NCI-H510A treated with DMSO at 0.1 percent for 48 hours (cell line): ENCODE measurements around the gene LYZL2.

Experiments used
- DNase-seq: peaks from one replicate; lab custom pipeline; 2025; lab: John Stamatoyannopoulos, UW

Gene LYZL2

DNA sequence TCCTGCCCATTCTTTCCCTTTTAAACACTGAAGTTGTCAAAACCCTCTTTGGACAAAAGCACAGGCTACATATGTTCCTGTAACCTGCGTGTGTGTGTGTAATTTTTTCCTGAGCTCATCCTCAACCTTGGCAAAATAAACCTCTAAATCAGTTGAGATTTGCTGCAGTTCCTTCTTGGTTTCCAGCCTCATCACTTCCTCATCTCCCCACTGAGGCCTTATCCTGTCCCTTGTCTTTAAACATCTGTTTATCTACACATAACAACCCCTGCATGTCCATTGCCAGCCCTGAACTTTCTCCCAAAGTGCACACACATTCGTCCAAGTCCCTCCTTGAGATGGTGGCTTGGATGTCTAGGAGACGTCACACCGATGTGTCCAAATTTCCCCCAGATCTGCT, 35.5 kb downstream of the LYZL2 start:
- DNase-seq = no peak

DNA sequence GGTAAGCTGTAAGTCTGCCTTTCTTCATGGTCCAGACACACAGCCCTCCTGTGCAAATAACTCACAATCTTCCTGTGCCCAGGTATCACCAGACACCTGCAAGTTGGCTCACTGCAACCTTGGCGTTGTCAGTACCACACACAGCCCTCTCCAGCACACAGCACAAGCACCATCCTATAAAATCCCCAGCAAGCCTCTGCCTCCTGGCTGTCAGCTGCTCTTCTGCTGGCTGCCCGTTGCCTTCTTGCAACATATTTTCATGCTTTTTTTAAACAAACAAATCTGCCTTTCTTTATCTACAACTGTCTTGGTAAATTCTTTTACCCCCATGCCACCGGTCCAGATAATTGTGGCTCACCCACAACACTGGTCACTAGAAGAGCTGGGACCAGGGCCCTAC, 36.8 kb downstream of the LYZL2 start:
- peak; percentile 9 for DNase-seq

DNA sequence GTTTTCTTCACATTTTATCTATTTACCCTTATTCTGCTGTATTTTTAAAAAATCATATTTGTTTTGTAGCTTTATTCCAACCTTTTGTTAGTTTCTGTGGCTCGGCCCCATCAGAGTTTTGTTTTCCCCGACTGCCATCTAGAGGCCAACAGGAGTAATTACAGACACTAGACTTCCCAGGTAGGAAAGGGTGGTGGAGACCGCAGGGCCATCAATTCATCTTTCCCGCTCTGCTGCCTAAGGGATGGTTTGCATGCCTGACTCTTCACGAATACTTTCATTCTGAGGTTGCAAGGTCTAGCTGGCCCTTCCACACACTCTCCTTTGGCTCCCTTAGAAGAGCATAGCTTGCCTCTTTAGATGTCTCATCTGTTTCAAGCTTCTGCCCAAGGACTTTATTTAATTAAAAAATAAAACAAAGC, 38.3 kb downstream of the LYZL2 start:
- peak; percentile 37 for DNase-seq

- DNase-seq = no peak
Observed at GRCh38 chr10:30589441-30589840, 40.1 kb downstream of the LYZL2 start.

- no peak for DNase-seq
Observed at GRCh38 chr10:30587522-30588031, 42.0 kb downstream of the LYZL2 start.

GRCh38 chr10:30586828-30587227, 42.7 kb downstream of the LYZL2 start:
- DNase-seq = no peak

DNA sequence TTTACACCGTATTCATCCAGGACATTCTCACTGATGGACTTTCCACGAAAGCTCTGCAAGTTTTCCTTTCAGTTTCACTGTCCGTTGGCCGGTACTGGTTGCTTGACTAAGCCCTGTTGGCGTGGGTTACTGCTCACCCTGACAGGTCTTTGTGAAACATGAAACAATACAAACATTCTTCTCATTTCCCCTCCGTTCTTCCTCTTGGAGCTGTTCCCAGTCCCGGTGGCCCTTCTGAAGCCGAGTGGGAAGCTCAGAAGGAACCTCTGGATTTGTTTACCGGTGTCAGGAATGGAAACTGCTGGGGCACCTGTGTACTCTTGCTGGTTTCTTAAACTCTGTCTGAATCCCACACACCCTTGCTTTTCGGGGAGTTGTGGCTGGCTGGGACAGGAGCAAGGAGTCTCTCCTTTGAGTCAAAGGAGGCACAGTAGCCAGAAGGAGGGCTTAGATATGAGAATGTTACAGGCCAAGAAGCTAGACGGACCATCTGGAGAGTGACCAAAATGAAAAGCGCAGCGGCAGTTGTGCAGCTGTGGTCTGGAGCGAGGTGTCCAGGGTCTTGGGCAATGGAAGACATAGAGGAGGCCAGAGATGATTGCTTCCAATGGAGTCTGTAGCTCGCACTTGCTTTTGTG, 45.7 kb downstream of the LYZL2 start:
- peak; percentile 55 for DNase-seq

- peak; percentile 7 for DNase-seq
Observed at GRCh38 chr10:30581779-30582380, 47.7 kb downstream of the LYZL2 start.

- DNase-seq = no peak
Observed at GRCh38 chr10:30580676-30581075, 48.9 kb downstream of the LYZL2 start.

DNA sequence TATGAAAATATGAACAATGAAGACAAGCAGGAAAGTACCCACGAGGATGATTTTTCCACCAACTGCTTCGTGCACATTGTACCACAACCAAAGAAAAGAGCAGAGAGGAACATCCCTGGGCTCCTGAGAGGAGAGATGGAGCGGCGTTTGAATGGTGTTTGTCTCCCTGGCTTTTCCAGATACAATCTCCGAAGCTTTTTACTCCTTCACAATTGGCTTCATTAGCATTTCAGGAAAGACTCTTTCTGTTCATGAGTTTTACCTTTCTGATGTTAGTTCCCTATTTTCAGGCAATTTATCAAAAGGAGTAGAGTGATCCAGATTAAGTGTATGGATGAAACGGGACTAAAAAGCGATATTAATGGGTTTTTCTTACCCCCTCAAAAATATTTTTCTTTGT, 49.3 kb downstream of the LYZL2 start:
- DNase-seq = no peak

DNA sequence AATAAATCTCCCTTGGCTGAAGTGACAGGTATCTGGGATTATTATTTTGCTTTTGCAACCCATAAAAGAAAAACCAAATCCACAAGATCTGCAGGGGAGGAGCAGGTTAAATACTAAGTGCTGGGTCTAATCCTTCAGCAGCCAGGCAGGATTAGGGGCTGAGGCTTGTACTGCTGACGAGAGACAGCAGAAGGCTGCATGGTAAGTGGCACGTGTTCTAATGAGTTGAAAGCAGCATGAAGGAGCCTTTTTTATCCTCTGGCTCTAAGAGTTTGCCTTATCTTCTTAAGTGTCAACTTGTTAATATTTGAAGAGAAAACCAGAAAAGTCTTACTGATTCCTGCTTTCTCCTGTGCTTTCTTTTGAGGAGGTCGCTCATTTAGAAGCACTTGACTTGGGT, 50.0 kb downstream of the LYZL2 start:
- DNase-seq = no peak

GRCh38 chr10:30577048-30577447, 52.5 kb downstream of the LYZL2 start:
- DNase-seq = no peak

- DNase-seq = no peak
Observed at GRCh38 chr10:30576641-30577040, 52.9 kb downstream of the LYZL2 start.

DNA sequence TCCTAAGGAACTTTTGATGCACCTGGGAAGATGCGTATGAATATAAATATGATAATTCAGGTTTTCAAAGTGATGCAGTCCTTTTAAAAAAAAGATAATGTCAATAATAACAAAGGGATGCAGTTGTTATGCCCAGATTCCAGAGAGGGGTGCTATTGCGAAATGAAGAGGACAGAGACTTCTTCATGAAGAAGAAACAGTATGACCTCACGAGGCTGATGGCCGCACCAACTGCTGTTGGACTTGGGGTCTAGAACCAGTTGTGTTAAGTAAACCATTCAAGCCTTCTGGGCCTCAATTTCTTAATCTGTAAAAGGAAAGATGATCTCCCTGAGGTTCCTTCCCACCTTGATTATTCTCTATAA, 55.1 kb downstream of the LYZL2 start:
- DNase-seq = no peak

DNA sequence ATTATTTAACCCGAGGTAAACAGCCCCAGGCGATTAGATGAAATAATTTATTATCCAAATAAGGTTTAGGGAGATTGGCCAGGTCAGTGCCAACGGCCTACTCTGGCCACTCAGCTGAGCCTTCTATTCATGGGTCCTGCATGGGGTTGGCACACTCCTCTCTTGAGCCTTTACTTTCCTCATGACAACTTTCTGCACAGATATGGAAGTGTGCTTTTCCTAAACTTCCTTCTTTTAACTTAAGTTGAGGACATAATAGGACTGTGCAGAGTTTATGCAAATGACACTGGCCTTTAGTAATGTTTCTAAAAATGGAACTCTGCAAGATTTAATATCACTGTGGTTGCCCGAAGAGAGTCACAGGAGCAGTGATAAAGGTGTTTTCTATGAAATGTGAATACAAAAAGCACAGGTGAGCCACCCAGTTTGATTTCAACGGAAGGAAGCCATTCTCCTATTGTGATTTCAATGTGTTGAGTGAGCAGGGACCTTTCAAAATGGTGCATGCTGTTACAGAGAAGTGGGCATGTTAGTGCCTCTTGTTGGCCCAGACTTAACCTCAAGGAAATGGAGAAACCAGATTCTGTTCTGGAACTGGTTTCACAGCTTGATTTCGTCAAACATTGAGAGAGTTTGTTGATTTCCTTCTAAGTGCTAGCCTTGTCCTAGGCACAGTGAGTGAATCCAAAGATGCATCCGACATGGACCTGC, 55.7 kb downstream of the LYZL2 start:
- DNase-seq = no peak

- DNase-seq = no peak
Observed at GRCh38 chr10:30565449-30565848, 64.1 kb downstream of the LYZL2 start.

GRCh38 chr10:30562787-30563186, 66.8 kb downstream of the LYZL2 start:
- DNase-seq = no peak
